GM12874 (cell line): ENCODE data around the gene SEMA7A.

Experiments
- TF ChIP-seq, protein P1 (sequence below): IDR thresholded peaks from 2 replicates; pipeline ENCODE4 v1.5.1; 2011; ENCODE audit warnings: low read depth, mild to moderate bottlenecking, control low read depth, low read length, moderate library complexity; ENCODE audit not compliant: insufficient read depth

The SEMA7A gene

DNA sequence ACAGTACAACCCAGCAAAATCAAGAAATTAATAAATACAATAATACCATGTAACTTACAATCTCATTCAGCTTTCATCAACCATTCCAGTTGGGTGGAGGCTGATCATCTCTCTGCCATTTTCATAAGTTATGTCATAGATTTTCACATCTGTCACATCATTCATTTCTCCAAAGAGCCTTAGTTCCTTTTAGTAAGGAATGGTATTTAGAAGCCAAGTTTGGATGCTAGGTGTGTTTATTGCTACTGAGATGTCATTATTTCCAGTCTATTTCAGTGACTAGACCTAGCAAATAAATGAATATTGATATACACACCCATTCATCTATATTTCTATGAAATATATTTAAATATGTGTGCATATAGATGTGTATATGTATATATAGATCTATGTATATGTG is 29.9 kb upstream of the SEMA7A start:
- TF ChIP-seq, protein P1, sequence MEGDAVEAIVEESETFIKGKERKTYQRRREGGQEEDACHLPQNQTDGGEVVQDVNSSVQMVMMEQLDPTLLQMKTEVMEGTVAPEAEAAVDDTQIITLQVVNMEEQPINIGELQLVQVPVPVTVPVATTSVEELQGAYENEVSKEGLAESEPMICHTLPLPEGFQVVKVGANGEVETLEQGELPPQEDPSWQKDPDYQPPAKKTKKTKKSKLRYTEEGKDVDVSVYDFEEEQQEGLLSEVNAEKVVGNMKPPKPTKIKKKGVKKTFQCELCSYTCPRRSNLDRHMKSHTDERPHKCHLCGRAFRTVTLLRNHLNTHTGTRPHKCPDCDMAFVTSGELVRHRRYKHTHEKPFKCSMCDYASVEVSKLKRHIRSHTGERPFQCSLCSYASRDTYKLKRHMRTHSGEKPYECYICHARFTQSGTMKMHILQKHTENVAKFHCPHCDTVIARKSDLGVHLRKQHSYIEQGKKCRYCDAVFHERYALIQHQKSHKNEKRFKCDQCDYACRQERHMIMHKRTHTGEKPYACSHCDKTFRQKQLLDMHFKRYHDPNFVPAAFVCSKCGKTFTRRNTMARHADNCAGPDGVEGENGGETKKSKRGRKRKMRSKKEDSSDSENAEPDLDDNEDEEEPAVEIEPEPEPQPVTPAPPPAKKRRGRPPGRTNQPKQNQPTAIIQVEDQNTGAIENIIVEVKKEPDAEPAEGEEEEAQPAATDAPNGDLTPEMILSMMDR: no peak

DNA sequence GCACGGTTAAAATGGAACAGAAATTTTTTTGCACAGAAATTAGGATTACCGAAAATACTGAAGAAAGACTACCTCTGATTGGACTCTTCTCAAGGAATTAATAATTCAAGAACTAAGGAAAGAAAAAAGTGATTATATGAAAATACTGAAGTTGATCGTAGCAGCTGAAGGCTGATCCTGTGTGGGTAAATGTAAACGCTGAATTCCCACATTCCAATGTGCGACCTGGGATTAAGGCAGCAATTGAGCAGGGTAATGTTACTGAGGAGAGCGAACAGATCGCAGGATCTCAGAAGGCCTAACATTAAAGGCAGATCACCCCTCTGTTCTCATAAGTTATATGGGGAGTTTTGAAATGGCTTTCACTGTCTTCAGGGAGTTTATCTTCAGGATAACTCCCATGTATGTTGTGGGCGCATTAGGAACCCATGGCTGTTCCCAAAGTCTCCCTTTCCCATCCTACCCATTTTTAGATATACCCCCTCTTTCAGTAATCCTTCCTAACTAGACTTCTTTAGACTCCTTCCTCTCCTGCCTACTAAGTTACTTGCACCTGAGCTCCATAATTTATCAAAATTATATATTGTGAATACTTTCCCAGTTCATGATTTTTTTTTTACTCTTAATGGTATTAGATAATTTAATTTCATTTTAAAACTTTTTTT is 28.2 kb upstream of the SEMA7A start:
- TF ChIP-seq, protein P1: no peak

DNA sequence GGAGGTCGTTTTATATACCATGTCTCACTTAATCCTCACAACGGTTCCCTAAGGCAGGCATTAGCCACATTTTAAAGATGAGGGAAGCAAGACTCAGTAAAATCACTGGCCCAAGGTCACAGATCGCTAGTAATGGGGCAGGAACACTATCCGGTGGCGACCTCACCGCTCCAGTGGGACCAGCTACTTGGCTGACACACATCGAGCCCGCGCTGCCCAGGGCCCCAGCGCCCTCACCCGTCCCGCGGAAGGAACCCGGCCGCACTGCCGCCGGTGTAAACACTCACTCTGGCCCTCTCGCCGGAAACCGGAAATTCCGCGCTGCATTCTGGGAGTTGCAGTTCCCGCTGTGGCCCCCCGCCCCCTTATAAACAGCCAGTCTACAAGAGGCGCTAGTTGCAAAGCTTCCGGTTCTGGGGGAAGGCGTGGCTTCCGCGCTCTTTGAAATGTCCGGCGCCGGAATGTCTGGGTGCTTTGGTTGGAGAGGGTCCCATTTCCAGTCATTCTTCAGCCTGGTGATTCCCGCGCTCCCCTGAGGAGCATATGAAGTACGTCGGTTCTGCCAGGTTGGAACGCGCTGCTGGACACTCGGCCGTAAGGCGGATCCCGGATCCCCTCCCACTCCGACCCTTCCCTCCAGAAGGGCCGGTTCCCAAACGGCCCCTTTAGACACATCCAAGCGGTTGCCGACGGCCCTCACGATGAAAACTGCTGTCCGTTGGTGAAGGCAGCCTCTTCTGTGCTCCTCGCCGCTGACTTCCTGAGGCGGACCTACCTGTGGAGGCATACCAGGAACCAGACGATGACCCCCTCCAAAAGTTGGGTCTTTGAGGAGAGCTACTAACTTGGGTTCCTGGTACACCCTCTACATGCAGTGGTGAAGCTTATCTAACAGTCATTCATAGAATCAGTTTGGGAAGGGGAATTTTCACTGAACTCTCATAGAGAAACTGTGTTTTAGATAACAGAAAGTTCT is 27.4 kb upstream of the SEMA7A start, which contains the start of gene UBL7:
UBL7 (minus strand) TSS at position 290 of the 976 bp plus-strand sequence. CDS start 2,293 bp downstream, outside the sequence.
- TF ChIP-seq, protein P1: peak; percentile 13; the same call in 1 of the 2 replicates

DNA sequence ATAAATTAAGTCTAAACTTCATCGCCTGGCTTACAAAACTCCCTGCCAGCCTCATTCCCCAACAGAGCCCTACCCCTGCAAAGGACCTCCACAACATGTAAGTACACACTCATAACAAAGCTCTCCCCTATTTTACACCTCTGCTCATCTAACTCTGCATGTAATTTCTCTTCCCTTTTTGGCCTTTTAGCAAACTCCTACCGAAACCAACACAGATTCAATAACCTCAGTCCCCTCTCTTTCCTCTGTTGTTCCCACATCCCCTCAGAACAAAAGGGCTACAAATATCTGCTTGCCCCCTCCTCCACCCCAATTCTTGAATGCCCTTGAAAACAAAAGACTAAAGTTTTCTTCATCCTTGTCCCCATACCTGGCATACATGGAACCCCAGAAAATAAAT is 26.5 kb upstream of the SEMA7A start:
- TF ChIP-seq, protein P1: no peak

DNA sequence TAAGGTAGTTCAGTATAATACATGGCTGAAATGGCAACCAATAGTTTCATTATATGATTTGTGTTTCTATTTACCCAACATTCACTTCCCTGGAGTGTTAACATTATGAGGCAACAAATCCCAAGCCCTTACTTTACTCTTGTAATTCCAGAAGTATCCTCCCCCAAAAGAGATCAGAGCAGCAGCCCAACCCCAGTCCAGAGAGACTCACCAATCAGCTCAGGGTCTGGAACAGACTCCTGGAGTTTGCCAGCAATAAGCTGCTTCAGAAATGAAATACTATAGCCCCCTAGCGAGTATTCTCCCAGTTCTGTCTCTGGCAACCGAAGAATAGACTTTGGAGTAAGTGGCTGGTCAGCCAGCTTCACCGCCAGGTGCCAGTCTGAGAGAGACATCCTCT is 24.7 kb upstream of the SEMA7A start:
- TF ChIP-seq, protein P1: no peak

DNA sequence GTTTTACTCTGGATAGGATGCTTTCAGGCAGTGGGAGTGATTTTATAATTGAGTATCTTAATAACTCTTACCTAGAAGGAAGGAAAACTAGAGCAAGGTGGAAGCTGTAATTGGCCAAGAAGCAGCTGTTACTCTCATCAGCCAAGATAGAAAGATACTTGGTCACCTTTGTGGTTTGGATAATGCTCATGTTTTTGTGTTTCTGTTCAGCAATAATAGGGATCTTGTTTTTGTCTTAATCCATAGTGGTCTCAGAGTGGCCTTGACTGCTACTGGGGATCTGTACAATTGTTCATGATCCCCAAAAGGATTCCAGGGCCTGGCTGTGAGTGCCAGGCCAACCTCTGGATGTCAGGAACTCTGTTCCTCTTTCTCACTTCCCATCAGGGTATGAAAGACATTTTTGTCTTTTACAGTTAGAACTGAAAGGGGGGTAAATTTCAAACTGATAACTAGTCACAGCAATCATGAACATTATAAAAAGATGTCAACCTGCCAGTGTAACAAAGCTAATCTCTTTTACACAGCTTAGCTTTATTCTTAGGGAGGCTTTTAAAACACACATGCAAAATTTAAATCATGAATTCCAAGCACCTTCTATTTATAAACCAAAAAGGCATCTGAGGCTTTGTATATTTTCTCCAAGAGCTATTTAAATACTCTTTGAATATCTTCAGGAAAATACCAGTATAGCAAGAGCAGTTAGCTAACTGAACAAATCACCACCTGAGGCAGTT is 21.2 kb upstream of the SEMA7A start:
- TF ChIP-seq, protein P1: no peak
